HG03280 (cell line): ENCODE results near the gene RPS26.
"Not testable (repeated sequence)": the region's sequence is repeated elsewhere in the genome, so short reads cannot be mapped to it uniquely, and the experiment has no call there.

ENCODE experiments used
- ATAC-seq: cut with Tn5 transposase; IDR thresholded peaks from one replicate; pipeline ENCODE4 v1.9.1; 2021; ENCODE audit warnings: mild to moderate bottlenecking, moderate library complexity; ENCODE audit not compliant: unreplicated experiment

RPS26 gene

DNA sequence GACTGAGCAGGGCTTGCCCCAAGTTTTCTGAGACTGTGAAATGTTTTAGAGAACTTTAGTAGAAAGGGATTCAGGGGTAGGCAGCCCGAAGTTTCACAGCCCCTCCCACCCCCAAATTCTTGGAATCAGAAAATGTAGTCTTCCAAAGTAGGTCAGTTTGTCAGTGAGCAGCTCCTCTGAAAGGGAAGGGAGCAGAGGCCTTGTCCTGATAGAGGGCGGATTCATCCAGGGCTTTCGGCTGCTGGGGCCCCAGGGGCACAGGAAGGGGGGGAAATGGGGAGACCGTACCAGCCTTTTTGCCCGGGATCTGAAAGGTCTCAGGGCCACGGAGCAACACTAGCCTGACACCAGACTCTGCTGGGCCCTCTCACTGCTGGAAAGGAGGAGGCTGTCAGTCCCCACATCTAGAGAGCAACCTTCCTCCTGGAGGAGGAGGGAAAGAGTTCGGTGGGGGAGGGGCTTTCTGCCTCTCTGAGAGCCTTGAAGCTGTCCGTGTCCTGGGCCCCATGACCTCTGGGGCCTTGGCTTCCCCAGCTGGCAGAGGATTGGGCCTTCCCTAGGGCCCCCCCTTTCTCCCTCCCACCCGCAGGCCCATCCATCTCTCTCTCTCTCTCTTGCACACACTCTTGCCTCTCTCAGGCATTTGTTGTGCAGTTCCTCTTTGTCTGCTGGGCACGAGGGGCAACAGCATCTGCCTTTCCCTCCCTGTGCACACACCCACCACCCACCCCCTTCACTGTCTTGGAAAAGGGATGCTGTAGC lies 21.1 kb upstream of the RPS26 start, which contains the start of gene IKZF4:
IKZF4 (plus strand) TSS at position 621 of the 762 bp plus-strand sequence. CDS start 451 bp downstream, outside the sequence.
- ATAC-seq, result no peak

- no peak for ATAC-seq
Observed at GRCh38 chr12:56021889-56022497, 19.7 kb upstream of the RPS26 start.

- ATAC-seq, result no peak
Observed at GRCh38 chr12:56028511-56029165, 13.1 kb upstream of the RPS26 start.

GRCh38 chr12:56029166-56029519 lies 12.6 kb upstream of the RPS26 start:
- no peak for ATAC-seq

- ATAC-seq, result no peak
Observed at GRCh38 chr12:56029666-56030293, 11.9 kb upstream of the RPS26 start.

DNA sequence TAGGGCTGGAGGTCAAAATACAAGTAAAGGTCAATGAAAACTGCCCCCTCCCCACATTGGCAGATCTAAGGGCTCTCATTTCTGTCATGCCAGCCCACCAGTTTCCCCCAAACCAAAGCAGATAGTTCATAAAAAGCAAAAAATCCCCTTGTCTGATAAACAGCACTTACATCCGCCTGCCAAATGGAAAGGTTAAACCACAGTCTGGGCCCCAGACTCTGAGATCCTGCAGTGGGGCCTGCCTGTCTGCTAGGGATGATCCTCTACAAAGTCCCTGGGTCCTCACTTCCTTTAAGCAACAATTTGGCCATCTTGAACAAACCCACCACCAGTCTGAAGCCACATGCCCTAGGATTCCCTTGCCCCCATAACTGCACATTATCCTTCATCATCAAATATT lies 9.7 kb upstream of the RPS26 start:
- no peak for ATAC-seq

- ATAC-seq, result no peak
Observed at GRCh38 chr12:56034586-56035332, 7.0 kb upstream of the RPS26 start.

GRCh38 chr12:56037161-56037560 lies 4.6 kb upstream of the RPS26 start:
- ATAC-seq, result no peak

DNA sequence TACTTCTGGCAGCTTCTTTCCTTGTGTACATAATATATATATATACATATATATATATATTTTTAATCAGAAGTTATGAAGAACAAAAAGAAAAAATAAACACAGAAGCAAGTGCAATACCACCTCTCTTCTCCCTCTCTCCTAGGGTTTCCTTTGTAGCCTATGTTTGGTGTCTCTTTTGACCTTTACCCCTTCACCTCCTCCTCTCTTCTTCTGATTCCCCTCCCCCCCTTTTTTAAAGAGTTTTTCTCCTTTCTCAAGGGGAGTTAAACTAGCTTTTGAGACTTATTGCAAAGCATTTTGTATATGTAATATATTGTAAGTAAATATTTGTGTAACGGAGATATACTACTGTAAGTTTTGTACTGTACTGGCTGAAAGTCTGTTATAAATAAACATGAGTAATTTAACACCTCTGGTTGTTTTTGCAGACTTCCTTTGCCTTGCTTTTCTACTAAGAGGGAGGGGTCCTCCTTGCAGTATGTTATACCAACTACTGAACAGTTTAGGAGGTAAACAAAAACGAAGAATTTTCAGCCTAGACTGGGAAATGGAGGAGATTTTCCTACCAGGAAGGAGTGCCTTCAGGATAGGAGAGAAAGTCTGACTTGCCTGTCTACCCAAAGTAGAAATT lies 3.6 kb upstream of the RPS26 start:
- ATAC-seq, result no peak

DNA sequence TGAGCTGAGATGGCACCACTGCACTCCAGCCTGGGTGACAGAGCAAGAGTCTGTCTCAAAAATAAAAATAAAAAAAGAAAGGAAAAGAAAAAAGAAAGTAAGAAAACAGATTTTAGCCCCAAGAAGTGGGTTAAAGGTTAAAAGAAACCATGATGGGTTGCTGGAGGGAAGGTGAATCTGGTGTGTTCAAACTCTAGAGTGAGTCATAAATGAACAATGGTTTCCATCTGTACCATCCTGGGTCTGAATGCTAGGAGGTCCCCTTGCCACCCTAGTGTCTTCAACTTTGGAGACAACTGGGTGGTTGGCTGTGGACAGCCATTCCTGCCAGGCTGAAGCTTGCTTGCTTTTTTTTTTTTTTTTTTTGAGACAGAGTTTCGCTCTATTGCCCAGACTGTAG lies 1.6 kb upstream of the RPS26 start:
- ATAC-seq, result no peak

DNA sequence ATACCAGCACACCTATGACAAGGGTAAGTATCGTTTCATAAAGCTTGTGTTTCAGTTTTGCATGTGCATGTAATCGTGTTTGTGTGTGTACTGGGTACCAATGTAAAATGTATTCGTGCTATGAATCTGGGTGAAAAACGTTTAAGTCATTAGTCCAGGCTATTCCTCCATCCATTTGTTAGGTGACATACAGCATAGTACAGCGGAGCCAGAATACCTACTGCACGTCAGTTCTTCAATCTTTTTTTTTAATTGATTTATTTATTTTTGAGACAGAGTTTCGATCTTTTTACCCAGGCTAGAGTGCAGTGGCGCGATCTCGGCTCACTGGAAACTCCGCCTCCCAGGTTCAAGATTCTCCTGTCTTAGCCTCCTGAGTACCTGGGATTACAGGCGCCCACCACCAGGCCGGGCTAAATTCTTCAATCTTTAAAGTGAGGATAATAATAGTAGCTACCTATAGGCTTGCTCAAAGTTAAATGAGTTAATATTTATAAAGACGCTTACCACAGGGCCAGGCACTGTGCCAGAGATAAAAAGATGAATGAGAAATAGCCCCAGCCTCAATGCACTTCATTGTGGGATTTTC lies 661 bp upstream of the RPS26 start:
- ATAC-seq, result no peak

DNA sequence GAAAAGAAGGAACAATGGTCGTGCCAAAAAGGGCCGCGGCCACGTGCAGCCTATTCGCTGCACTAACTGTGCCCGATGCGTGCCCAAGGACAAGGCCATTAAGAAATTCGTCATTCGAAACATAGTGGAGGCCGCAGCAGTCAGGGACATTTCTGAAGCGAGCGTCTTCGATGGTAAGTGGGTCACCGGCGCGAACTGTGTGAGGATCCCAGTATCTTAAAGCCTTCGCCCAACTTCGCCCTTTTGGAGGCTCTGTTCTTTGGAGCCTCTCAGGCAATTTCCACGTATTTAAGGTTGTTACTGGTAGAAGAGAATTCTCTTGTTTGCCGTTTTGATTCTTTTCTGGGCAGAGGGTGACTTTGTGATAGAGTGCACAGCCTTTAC lies 704 bp downstream of the RPS26 start:
- ATAC-seq, result not testable (repeated sequence)

DNA sequence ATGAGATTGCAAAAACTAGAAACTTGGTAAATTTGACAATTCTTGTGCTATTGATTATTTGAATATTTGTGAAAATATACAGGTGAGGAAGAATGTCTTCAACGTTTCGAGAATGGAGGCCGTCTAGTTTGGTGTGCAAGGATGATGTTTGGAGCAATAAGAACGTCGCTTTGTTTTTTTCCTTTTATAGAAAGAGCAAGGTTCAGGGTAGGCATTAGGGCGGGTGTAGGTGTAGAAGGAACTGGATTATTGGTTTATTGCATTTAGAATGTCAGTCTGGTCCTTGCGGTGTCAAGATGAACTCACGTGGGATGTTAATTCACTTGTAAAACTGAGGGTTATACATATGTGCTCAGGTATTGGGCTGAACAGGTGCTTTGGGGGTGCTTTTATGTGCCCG lies 1.1 kb downstream of the RPS26 start:
- no peak for ATAC-seq

- ATAC-seq, result no peak
Observed at GRCh38 chr12:56046027-56046780, 4.5 kb downstream of the RPS26 start.

- ATAC-seq, result no peak
Observed at GRCh38 chr12:56053407-56053893, 11.7 kb downstream of the RPS26 start.

DNA sequence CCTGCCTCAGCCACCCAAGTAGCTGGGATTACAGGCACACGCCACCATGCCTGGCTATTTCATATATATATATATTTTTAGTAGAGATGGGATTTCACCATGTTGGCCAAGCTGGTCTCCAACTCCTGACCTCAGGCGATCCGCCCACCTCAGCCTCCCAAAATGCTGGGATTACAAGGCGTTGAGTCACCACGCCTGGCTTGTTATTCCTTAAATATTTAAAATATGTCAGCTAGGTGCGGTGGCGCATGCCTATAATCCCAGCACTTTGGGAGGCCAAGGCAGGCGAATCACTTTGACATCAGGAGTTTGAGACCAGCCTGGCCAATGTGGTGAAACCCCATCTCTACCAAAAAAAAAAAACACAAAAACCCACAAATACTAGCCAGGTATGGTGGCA lies 18.2 kb downstream of the RPS26 start:
- ATAC-seq, result not testable (repeated sequence)

GRCh38 chr12:56061982-56062381 lies 20.3 kb downstream of the RPS26 start:
- no peak for ATAC-seq

- no peak for ATAC-seq
Observed at GRCh38 chr12:56062996-56063395, 21.3 kb downstream of the RPS26 start.

- ATAC-seq, result no peak
Observed at GRCh38 chr12:56071648-56072047, 29.9 kb downstream of the RPS26 start.
